Erythroblast (primary cell): Measurements from ENCODE around the gene MOXD1.

ENCODE experiments used
- GATA1 ChIP-seq: IDR thresholded peaks from 2 replicates; pipeline ENCODE4 v1.6.1; 2011; ENCODE audit warnings: low read depth, mild to moderate bottlenecking, control low read depth, low read length, moderate library complexity
- POLR2A ChIP-seq: IDR thresholded peaks from 2 replicates; pipeline ENCODE4 v1.6.1; 2011; ENCODE audit warnings: mild to moderate bottlenecking, low read length

GRCh38 chr6:132246632-132247270, 154.5 kb downstream of the MOXD1 start:
- TF ChIP-seq POLR2A (no peak), GATA1 (no peak)
